Parathyroid adenoma (tissue), 2 donors: ENCODE results near the gene SMOC1.

Experiments used
- H2AFZ ChIP-seq: fragments of 300-600 bp; sonication (generic); one replicate; pipeline ENCODE4 v1.7.0; 2017; ENCODE audit warnings: antibody characterized with exemption, mild to moderate bottlenecking
- H3K27ac ChIP-seq: fragments of 300-600 bp; sonication (generic); one replicate; pipeline ENCODE4 v1.7.0; 2017
- H3K27me3 ChIP-seq: fragments of 300-600 bp; sonication (generic); one replicate; pipeline ENCODE4 v1.7.0; 2017; ENCODE audit warnings: low read length; ENCODE audit not compliant: control insufficient read depth, insufficient read depth
- H3K36me3 ChIP-seq: fragments of 300-600 bp; sonication (generic); one replicate; pipeline ENCODE4 v1.7.0; 2017; ENCODE audit warnings: low read length; ENCODE audit not compliant: control insufficient read depth, insufficient read depth
- H3K4me1 ChIP-seq: fragments of 300-600 bp; sonication (generic); one replicate; pipeline ENCODE4 v1.7.0; 2017; ENCODE audit warnings: control low read depth
- H3K4me2 ChIP-seq: fragments of 300-600 bp; sonication (generic); one replicate; pipeline ENCODE4 v1.7.0; 2017; ENCODE audit warnings: low read length
- H3K4me3 ChIP-seq: fragments of 300-600 bp; sonication (generic); one replicate; pipeline ENCODE4 v1.7.0; 2017; ENCODE audit warnings: low read depth, low read length
- H3K79me2 ChIP-seq: fragments of 300-600 bp; sonication (generic); one replicate; pipeline ENCODE4 v1.7.0; 2017; ENCODE audit warnings: control low read depth
- H3K9ac ChIP-seq: fragments of 300-600 bp; sonication (generic); one replicate; pipeline ENCODE4 v1.7.0; 2017; ENCODE audit warnings: mild to moderate bottlenecking
- H3K9me3 ChIP-seq: fragments of 300-600 bp; sonication (generic); one replicate; pipeline ENCODE4 v1.7.0; 2017; ENCODE audit warnings: low read length; ENCODE audit not compliant: control insufficient read depth
- TF ChIP-seq, protein P1 (sequence below): fragments of 300-600 bp; sonication (generic); IDR thresholded peaks from one replicate; pipeline ENCODE4 v1.7.0; 2017; ENCODE audit warnings: antibody characterized with exemption, mild to moderate bottlenecking
- donor health status: primary hyperparathyroidism.

Gene SMOC1

DNA sequence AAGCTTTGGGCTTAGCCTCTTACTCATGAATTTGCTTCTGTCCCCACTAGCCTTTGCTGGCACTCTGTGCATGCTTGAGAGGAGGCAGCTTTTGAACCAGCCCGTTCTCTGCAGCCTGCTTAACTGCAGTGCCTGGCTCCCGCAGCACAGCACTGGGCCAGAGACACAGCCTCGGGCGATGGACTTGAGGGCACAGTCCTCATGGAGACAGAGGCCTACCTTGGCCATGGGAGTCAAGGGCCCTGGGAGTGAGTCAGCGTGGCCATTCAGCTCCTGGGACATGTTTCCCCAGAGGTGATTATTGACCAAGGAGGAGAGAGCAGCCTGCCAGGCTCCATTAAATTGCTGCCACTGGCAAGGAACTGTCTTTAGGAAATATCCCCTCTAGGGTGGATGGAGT is 93.5 kb downstream of the SMOC1 start:
- H3K4me1 ChIP-seq: no peaks in the 10 kb centered on the region
- H3K9ac ChIP-seq: no peak overlapping the region
- H3K27ac ChIP-seq: no peak overlapping the region
- H3K4me3 ChIP-seq: no peak overlapping the region
- no peaks in the 10 kb centered on the region for H3K79me2 ChIP-seq
- H3K9me3 ChIP-seq: no peaks in the 10 kb centered on the region
- no peaks in the 10 kb centered on the region for H3K36me3 ChIP-seq
- no peak overlapping the region for H2AFZ ChIP-seq
- TF ChIP-seq, protein P1, sequence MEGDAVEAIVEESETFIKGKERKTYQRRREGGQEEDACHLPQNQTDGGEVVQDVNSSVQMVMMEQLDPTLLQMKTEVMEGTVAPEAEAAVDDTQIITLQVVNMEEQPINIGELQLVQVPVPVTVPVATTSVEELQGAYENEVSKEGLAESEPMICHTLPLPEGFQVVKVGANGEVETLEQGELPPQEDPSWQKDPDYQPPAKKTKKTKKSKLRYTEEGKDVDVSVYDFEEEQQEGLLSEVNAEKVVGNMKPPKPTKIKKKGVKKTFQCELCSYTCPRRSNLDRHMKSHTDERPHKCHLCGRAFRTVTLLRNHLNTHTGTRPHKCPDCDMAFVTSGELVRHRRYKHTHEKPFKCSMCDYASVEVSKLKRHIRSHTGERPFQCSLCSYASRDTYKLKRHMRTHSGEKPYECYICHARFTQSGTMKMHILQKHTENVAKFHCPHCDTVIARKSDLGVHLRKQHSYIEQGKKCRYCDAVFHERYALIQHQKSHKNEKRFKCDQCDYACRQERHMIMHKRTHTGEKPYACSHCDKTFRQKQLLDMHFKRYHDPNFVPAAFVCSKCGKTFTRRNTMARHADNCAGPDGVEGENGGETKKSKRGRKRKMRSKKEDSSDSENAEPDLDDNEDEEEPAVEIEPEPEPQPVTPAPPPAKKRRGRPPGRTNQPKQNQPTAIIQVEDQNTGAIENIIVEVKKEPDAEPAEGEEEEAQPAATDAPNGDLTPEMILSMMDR: no peak
- H3K27me3 ChIP-seq: no peaks in the 10 kb centered on the region
- H3K4me2 ChIP-seq: no peak overlapping the region

- no peaks in the 10 kb centered on the region for H3K9me3 ChIP-seq
Observed at GRCh38 chr14:69973846-69974245, 94.6 kb downstream of the SMOC1 start.

GRCh38 chr14:69979882-69980281 is 100.7 kb downstream of the SMOC1 start:
- no peaks in the 10 kb centered on the region for H3K4me1 ChIP-seq
- no peak overlapping the region for H3K4me2 ChIP-seq
- TF ChIP-seq, protein P1: no peak
- no peaks in the 10 kb centered on the region for H3K27me3 ChIP-seq
- H3K4me3 ChIP-seq: no peak overlapping the region
- H3K36me3 ChIP-seq: no peaks in the 10 kb centered on the region
- H3K9ac ChIP-seq: no peak overlapping the region
- H3K9me3 ChIP-seq: no peaks in the 10 kb centered on the region
- no peak overlapping the region for H3K27ac ChIP-seq
- H2AFZ ChIP-seq: no peak overlapping the region
- no peaks in the 10 kb centered on the region for H3K79me2 ChIP-seq

More at GRCh38 chr14:69973846-69974245, 94.6 kb downstream of the SMOC1 start:
- Histone ChIP-seq H3K4me3 (no peak overlapping the region), H3K27ac (no peak overlapping the region), H3K9ac (no peak overlapping the region), H3K36me3 (no peaks in the 10 kb centered on the region), H3K79me2 (no peaks in the 10 kb centered on the region), H3K27me3 (no peaks in the 10 kb centered on the region), H2AFZ (no peak overlapping the region), H3K4me2 (no peak overlapping the region), H3K4me1 (no peaks in the 10 kb centered on the region)
- TF ChIP-seq, protein P1: no peak

DNA sequence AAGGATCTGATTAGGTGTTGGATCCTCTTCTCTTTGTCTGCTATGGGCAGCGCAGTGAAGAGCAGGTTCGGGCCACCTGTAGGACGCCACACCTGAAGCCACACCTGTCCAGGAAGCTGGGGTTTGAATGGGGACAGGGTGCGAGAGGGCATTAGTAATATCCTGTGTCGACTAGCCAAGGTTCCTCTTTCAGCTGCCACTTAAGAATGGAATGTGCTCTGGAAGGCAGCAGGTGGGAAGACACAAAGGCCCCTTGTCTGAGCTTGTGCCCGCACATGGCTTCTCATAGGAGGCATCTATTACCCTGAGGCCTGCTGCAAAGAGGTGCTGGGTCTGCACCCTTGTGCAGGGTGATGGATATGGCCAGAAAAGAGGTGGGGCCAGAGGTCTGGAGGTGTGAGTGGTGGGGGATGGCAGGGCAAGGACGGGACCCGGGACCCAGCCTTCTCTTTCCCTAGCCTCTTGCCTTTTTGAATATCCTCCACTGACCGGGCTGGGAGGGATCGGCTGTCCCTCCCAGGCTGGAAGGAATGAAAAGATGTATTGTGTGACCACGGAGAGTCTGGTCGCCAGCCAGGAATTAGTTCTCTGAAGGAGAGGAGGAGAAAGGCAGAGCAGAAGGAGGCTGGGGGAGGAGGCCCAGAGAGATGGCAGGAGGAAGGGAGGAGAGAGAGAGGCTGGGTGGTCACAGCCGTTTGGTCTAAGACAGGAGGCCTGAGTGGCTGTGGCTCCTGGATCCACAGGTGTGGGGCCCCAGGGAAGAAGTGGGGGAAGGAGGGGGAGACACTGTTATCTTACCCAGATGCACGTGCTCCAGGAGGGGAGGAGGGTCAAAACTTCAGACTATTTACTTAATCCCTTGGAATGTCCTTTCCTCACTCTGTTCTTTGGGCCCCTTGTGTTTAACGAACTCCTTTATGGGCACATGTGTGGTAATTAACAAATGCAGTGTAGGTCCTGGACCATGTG is 101.5 kb downstream of the SMOC1 start:
- H3K4me3 ChIP-seq: no peak overlapping the region

More for the DNA sequence above, 101.5 kb downstream of the SMOC1 start:
- H3K36me3 ChIP-seq: no peaks in the 10 kb centered on the region
- H3K27me3 ChIP-seq: no peaks in the 10 kb centered on the region
- no peaks in the 10 kb centered on the region for H3K4me1 ChIP-seq
- no peaks in the 10 kb centered on the region for H3K79me2 ChIP-seq
- no peak overlapping the region for H3K9ac ChIP-seq
- no peaks in the 10 kb centered on the region for H3K9me3 ChIP-seq
- no peak overlapping the region for H2AFZ ChIP-seq
- TF ChIP-seq, protein P1: no peak
- H3K27ac ChIP-seq: no peak overlapping the region
- no peak overlapping the region for H3K4me2 ChIP-seq
